Type B pancreatic cell (in vitro differentiated cells): ENCODE measurements around the gene ELL2. TPM values are rescaled to one million over a fixed set of nuclear protein-coding genes. Genes with fewer than 3 reads are reported as not detected.
A peak's percentile ranks its signal among the peaks of the same experiment; 100 is the strongest.

ENCODE experiments used
- DNase-seq: peaks from one replicate; pipeline ENCODE4 v3.0.0; 2021; ENCODE audit warnings: mixed read lengths; ENCODE audit not compliant: unreplicated experiment; ENCODE audit errors: extremely low spot score
- H3K27ac Mint-ChIP-seq: 2 replicates; pipeline ENCODE4 v1.8.0; 2021; ENCODE audit warnings: mild to moderate bottlenecking, mixed read lengths
- H3K27me3 Mint-ChIP-seq: 2 replicates; pipeline ENCODE4 v1.8.0; 2021; ENCODE audit warnings: mixed read lengths
- H3K36me3 Mint-ChIP-seq: 2 replicates; pipeline ENCODE4 v1.8.0; 2021; ENCODE audit warnings: mixed read lengths
- H3K4me1 Mint-ChIP-seq: one replicate; pipeline ENCODE4 v1.8.0; 2021; ENCODE audit warnings: mixed read lengths; ENCODE audit not compliant: unreplicated experiment
- H3K4me3 Mint-ChIP-seq: 2 replicates; pipeline ENCODE4 v1.8.0; 2021; ENCODE audit warnings: mild to moderate bottlenecking, mixed read lengths
- H3K9me3 Mint-ChIP-seq: 2 replicates; pipeline ENCODE4 v1.8.0; 2021; ENCODE audit warnings: mixed read lengths
- total RNA-seq: library from RNA; stranded (reverse); gene quantifications from 2 replicates; pipeline ENCODE4 v1.2.1, GENCODE V29; 2021; ENCODE audit warnings: low replicate concordance
- TF ChIP-seq, protein P1 (sequence below): fragments of 200-600 bp; sonication (generic); conservative IDR thresholded peaks from 2 replicates; pipeline ENCODE4 v1.5.0; 2021; ENCODE audit warnings: antibody characterized with exemption, mild to moderate bottlenecking

The ELL2 gene
- total RNA-seq, 1 donor from 2014 or later: 33.9 TPM

DNA sequence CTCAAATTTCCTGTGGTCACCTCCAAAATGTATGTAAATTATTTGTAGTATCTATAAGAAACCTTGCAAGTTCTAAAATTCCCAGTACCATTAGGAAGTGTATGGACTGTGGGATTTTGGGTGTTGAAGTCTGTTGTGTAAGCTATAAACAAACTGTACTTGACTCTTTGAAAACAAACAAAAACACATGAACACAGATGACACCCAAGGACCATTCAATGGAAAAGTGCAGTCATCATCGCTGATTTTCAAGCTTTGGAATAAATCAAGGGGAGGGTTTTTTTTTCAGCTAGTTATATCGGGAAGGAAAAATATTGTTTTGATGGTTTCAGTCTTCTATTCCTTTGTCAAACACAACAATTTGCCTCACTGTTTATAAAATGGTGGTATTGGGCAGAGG is 49.6 kb downstream of the ELL2 start:
- Mint-ChIP-seq H3K27me3 (no peaks in the 10 kb centered on the region), H3K36me3 (peaks cover 9% of the 10 kb centered on the region), H3K4me1 (peaks cover 26% of the 10 kb centered on the region), H3K9me3 (no peaks in the 10 kb centered on the region), H3K4me3 (no peak overlapping the region), H3K27ac (no peak overlapping the region)
- TF ChIP-seq, protein P1, sequence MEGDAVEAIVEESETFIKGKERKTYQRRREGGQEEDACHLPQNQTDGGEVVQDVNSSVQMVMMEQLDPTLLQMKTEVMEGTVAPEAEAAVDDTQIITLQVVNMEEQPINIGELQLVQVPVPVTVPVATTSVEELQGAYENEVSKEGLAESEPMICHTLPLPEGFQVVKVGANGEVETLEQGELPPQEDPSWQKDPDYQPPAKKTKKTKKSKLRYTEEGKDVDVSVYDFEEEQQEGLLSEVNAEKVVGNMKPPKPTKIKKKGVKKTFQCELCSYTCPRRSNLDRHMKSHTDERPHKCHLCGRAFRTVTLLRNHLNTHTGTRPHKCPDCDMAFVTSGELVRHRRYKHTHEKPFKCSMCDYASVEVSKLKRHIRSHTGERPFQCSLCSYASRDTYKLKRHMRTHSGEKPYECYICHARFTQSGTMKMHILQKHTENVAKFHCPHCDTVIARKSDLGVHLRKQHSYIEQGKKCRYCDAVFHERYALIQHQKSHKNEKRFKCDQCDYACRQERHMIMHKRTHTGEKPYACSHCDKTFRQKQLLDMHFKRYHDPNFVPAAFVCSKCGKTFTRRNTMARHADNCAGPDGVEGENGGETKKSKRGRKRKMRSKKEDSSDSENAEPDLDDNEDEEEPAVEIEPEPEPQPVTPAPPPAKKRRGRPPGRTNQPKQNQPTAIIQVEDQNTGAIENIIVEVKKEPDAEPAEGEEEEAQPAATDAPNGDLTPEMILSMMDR: no peak
- no peak for DNase-seq

GRCh38 chr5:95910521-95910920 is 51.1 kb downstream of the ELL2 start:
- Mint-ChIP-seq H3K4me3 (no peak overlapping the region), H3K9me3 (no peaks in the 10 kb centered on the region), H3K27ac (no peak overlapping the region), H3K27me3 (no peaks in the 10 kb centered on the region), H3K4me1 (peaks cover 18% of the 10 kb centered on the region), H3K36me3 (peaks cover 2% of the 10 kb centered on the region)
- no peak for DNase-seq
- TF ChIP-seq, protein P1: no peak

- Mint-ChIP-seq H3K9me3 (no peaks in the 10 kb centered on the region), H3K4me3 (no peak overlapping the region), H3K36me3 (no peaks in the 10 kb centered on the region), H3K27me3 (no peaks in the 10 kb centered on the region), H3K27ac (no peak overlapping the region), H3K4me1 (peaks cover 17% of the 10 kb centered on the region)
- DNase-seq: no peak
- TF ChIP-seq, protein P1: no peak
These were observed 51.9 kb downstream of the ELL2 start for GRCh38 chr5:95909738-95910137.

DNA sequence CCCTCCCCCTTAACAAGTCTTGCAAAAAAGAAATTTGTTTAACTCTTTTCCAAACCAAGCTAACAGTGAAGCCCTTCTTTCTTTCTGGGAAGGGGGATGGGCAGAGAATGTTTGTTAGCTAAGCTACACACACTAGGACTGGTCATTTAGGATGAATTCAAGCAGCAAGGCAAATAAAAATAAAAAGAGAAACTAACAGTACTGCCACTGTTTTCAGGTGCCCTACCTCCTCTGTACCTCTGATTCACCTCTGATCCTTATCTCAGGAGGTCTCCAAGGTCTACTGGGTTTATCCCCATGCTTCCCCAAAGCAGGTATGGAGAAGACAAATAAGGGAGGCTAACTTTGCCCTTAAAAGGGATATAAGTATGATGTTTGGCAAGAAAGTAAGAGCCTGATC is 52.9 kb downstream of the ELL2 start:
- Mint-ChIP-seq H3K27ac (no peak overlapping the region), H3K4me1 (peaks cover 17% of the 10 kb centered on the region), H3K4me3 (no peak overlapping the region), H3K27me3 (no peaks in the 10 kb centered on the region), H3K36me3 (no peaks in the 10 kb centered on the region), H3K9me3 (no peaks in the 10 kb centered on the region)
- TF ChIP-seq, protein P1: no peak
- no peak for DNase-seq

GRCh38 chr5:95907740-95908706 is 53.6 kb downstream of the ELL2 start:
- Mint-ChIP-seq H3K27me3 (no peaks in the 10 kb centered on the region), H3K9me3 (no peaks in the 10 kb centered on the region), H3K4me3 (no peak overlapping the region), H3K27ac (peak overlapping the region; percentile 42), H3K4me1 (peaks cover 13% of the 10 kb centered on the region), H3K36me3 (no peaks in the 10 kb centered on the region)
- TF ChIP-seq, protein P1: no peak
- no peak for DNase-seq
